H1 (cell line): ENCODE measurements around the gene PRRG3.

Source experiments
- BCL11A ChIP-seq, 2 experiments: IDR thresholded peaks; one replicate each; pipeline ENCODE4 v1.6.1; 2011; ENCODE audit warnings: low read depth in 2 of 2, low read length in 2 of 2, mild to moderate bottlenecking in 2 of 2
- CTCF ChIP-seq, 3 experiments: IDR thresholded peaks; 1 replicate in 2 of 3; 2 replicates in 1 of 3; pipeline versions ENCODE4 v1.5.1 to v1.6.1; 2011; ENCODE audit warnings: low read length in 3 of 3, mild to moderate bottlenecking in 3 of 3, inconsistent platforms in 2 of 3, low read depth in 1 of 3, moderate library complexity in 1 of 3; ENCODE audit not compliant: insufficient read depth in 1 of 3; ENCODE audit errors: control extremely low read depth in 1 of 3
- E2F6 ChIP-seq: IDR thresholded peaks from 2 replicates; pipeline ENCODE4 v1.6.1; 2012; ENCODE audit warnings: inconsistent platforms
- EP300 ChIP-seq, 2 experiments: IDR thresholded peaks; 1 replicate in 1 of 2; 2 replicates in 1 of 2; pipeline ENCODE4 v1.6.1; 2011 to 2012; ENCODE audit warnings: low read depth in 2 of 2, low read length in 2 of 2, mild to moderate bottlenecking in 2 of 2, borderline replicate concordance in 1 of 2, inconsistent platforms in 1 of 2, moderate library complexity in 1 of 2
- EZH2 ChIP-seq: fragments of 200-600 bp; sonication (generic); IDR thresholded peaks from 2 replicates; pipeline ENCODE4 v1.7.1; 2012; ENCODE audit warnings: low read depth, mild to moderate bottlenecking, moderate library complexity, low read length, inconsistent platforms; ENCODE audit not compliant: severe bottlenecking
- JUN ChIP-seq: IDR thresholded peaks from 2 replicates; pipeline ENCODE4 v1.6.1; 2011; ENCODE audit warnings: low read depth, mild to moderate bottlenecking, improper control_type of control experiment, low read length
- JUND ChIP-seq: IDR thresholded peaks from 2 replicates; pipeline ENCODE4 v1.6.1; 2011; ENCODE audit warnings: mild to moderate bottlenecking, improper control_type of control experiment, low read length
- MAX ChIP-seq: IDR thresholded peaks from 2 replicates; pipeline ENCODE4 v1.6.1; 2012; ENCODE audit warnings: inconsistent platforms
- POLR2A ChIP-seq, 2 experiments: IDR thresholded peaks; 1 replicate in 1 of 2; 2 replicates in 1 of 2; pipeline ENCODE4 v1.6.1; 2011; ENCODE audit warnings: low read depth in 2 of 2, low read length in 2 of 2, mild to moderate bottlenecking in 2 of 2; ENCODE audit errors: control extremely low read depth in 1 of 2
- POLR2AphosphoS5 ChIP-seq: IDR thresholded peaks from 2 replicates; pipeline ENCODE4 v1.6.1; 2011; ENCODE audit warnings: low read depth, low read length
- RAD21 ChIP-seq, 2 experiments: IDR thresholded peaks in 1 of 2; conservative IDR thresholded peaks in 1 of 2; 2 replicates each; pipeline ENCODE4 v1.6.1; 2011; ENCODE audit warnings: low read depth in 2 of 2, low read length in 2 of 2, improper control_type of control experiment in 1 of 2, inconsistent platforms in 1 of 2, mild to moderate bottlenecking in 1 of 2, moderate library complexity in 1 of 2
- SUZ12 ChIP-seq: fragments of 200-600 bp; sonication (generic); IDR thresholded peaks from 2 replicates; pipeline ENCODE4 v1.6.1; 2012; ENCODE audit warnings: mild to moderate bottlenecking, inconsistent platforms, low read length, moderate library complexity, mixed read lengths
- TAF1 ChIP-seq: IDR thresholded peaks from 2 replicates; pipeline ENCODE4 v1.6.1; 2011; ENCODE audit warnings: mild to moderate bottlenecking, low read depth, low read length
- TCF12 ChIP-seq: IDR thresholded peaks from 2 replicates; pipeline ENCODE4 v1.6.1; 2011; ENCODE audit warnings: low read depth, mild to moderate bottlenecking, low read length

GRCh38 chrX:151710457-151710856 is 15.2 kb downstream of the PRRG3 start:
- no peak for TF ChIP-seq CTCF (IDR thresholded peaks at IDR 0.05; ENCODE audit: control extremely low read depth in 1 of 3, insufficient read depth in 1 of 3, low read depth in 1 of 3, low read length in 3 of 3)
- TF ChIP-seq BCL11A (IDR thresholded peaks at IDR 0.05; ENCODE audit: low read depth in 2 of 2, low read length in 2 of 2), result no peak
- no peak for TF ChIP-seq SUZ12
- TF ChIP-seq POLR2A (IDR thresholded peaks at IDR 0.05; ENCODE audit: control extremely low read depth in 1 of 2, low read depth in 2 of 2, low read length in 2 of 2), result no peak
- no peak for TF ChIP-seq RAD21 (IDR thresholded peaks at IDR 0.05 in 1 of 2, conservative IDR thresholded peaks at IDR 0.05 in 1 of 2; ENCODE audit: low read depth in 2 of 2, low read length in 2 of 2)
- TF ChIP-seq EP300 (IDR thresholded peaks at IDR 0.05; ENCODE audit: borderline replicate concordance in 1 of 2, low read depth in 2 of 2, low read length in 2 of 2), result no peak
- no peak for TF ChIP-seq MAX
- TF ChIP-seq JUN, result no peak
- no peak for TF ChIP-seq POLR2AphosphoS5
- TF ChIP-seq TAF1, result no peak
- TF ChIP-seq JUND, result no peak
- TF ChIP-seq EZH2, result no peak
- no peak for TF ChIP-seq E2F6
- no peak for TF ChIP-seq TCF12
